Measurements from ENCODE around the gene RWDD4.

DNA sequence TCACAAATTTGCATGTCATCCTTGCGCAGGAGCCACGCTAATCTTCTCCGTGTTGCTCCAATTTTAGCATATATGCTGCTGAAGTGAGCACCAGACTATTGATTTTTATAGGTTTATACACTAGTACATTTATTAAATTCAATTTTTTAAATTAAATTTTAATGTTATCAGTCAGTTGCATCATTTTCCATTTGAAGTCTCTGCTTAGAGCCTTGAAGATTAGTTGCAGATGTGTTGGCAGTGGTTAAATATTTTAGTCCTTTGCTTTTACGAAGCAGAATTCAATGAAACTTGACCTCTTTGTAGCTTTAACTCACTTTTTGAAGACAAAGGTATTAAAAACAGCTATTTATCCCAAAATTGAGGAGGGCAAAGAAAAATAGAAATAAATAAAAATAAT, 16.6 kb upstream of the RWDD4 start:
- TF ChIP-seq, protein P1, sequence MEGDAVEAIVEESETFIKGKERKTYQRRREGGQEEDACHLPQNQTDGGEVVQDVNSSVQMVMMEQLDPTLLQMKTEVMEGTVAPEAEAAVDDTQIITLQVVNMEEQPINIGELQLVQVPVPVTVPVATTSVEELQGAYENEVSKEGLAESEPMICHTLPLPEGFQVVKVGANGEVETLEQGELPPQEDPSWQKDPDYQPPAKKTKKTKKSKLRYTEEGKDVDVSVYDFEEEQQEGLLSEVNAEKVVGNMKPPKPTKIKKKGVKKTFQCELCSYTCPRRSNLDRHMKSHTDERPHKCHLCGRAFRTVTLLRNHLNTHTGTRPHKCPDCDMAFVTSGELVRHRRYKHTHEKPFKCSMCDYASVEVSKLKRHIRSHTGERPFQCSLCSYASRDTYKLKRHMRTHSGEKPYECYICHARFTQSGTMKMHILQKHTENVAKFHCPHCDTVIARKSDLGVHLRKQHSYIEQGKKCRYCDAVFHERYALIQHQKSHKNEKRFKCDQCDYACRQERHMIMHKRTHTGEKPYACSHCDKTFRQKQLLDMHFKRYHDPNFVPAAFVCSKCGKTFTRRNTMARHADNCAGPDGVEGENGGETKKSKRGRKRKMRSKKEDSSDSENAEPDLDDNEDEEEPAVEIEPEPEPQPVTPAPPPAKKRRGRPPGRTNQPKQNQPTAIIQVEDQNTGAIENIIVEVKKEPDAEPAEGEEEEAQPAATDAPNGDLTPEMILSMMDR (IDR thresholded peaks at IDR 0.05), result no peak
- no peak for TF ChIP-seq EZH2 (IDR thresholded peaks at IDR 0.05)

Measured in neural progenitor cell (in vitro differentiated cells).